Measurements from ENCODE around the gene SIRPD. TPM values are rescaled to one million over a fixed set of nuclear protein-coding genes. Genes with fewer than 3 reads are reported as not detected.

SIRPD gene
- total RNA-seq, 1 experiment from 2014 or later, result 0.18 TPM

DNA sequence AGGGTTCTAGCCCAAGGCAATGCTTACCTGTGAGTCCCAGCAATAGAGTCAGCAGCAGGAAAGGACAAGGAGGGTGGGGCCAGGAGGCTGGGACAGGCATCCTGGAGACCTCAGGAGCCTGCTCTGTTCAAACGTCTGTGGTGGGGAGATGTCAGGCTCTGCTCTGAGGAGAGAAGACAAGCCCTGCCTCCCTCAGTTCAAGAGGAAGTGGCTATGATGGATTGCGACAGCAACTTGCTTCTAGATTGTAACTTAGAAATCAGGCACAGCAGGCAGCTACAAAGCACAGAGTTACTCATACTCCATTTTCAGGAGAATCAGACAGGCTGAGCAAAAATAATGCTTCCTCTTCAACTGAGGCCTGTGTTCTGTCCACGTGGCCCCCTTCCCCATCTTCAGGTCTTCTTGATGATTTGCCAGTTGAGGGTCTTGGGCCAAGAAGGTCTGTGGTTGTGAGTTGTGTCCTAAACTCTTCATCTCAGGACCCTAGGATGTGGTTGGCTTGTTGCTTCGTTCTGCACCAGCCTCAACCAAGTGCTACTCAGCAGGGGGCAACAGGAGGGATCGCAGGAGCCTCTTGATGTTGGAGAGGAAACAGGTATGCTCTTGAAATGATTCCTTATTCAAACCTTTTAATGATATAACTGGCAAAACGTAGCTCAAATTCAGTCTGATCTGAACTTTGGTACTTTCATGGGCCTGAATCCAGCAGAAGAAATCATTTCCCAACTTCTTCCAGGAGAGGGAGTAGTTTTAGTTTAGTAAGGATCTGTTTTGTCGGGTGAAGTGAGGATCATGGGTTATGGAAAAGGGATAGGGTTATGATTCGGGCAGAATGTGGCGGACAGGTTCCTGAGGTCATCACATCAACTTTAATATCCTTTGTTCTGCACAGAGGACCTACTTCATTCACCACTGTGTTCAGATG lies 31.3 kb upstream of the SIRPD start:
- no peaks in the 10 kb centered on the region for H3F3A ChIP-seq (ENCODE audit: low read length, unreplicated experiment)
- H4K20me1 ChIP-seq (ENCODE audit: low read length), result no peaks in the 10 kb centered on the region
- DNase-seq (no peak), ATAC-seq (no peak)
- H3K4me1 ChIP-seq (ENCODE audit: insufficient read depth, low read length), result no peaks in the 10 kb centered on the region
- no TSS peak for BruUV-seq (replicated peaks)
- no peaks in the 10 kb centered on the region for H3K9me3 ChIP-seq (ENCODE audit: low read length)
- no peaks in the 10 kb centered on the region for H3K36me3 ChIP-seq (ENCODE audit: low read depth, low read length)
- ChIA-PET CTCF (no interaction called here), POLR2A (ENCODE audit: unreplicated experiment) (no interaction called here)
- no peaks in the 10 kb centered on the region for H3K79me2 ChIP-seq (ENCODE audit: low read length)
- intact Hi-C loops (cut with micrococcal nuclease), result no loop called here
- H3K27ac ChIP-seq (ENCODE audit: low read length), result no peak overlapping the region
- no peaks in the 10 kb centered on the region for H3K9me2 ChIP-seq (replicated peaks; ENCODE audit: low read length)
- no peak overlapping the region for H2AFZ ChIP-seq (ENCODE audit: low read length)
- no peak overlapping the region for H3K4me2 ChIP-seq (ENCODE audit: low read length)
- no peak overlapping the region for H3K9ac ChIP-seq (ENCODE audit: low read length)
- TF ChIP-seq EZH2 (IDR thresholded peaks at IDR 0.05; ENCODE audit: low read length, unreplicated experiment), result no peak
- TF ChIP-seq EZH2phosphoT487 (IDR thresholded peaks at IDR 0.05; ENCODE audit: borderline replicate concordance, low read length), result no peak
- TF ChIP-seq, protein P1, sequence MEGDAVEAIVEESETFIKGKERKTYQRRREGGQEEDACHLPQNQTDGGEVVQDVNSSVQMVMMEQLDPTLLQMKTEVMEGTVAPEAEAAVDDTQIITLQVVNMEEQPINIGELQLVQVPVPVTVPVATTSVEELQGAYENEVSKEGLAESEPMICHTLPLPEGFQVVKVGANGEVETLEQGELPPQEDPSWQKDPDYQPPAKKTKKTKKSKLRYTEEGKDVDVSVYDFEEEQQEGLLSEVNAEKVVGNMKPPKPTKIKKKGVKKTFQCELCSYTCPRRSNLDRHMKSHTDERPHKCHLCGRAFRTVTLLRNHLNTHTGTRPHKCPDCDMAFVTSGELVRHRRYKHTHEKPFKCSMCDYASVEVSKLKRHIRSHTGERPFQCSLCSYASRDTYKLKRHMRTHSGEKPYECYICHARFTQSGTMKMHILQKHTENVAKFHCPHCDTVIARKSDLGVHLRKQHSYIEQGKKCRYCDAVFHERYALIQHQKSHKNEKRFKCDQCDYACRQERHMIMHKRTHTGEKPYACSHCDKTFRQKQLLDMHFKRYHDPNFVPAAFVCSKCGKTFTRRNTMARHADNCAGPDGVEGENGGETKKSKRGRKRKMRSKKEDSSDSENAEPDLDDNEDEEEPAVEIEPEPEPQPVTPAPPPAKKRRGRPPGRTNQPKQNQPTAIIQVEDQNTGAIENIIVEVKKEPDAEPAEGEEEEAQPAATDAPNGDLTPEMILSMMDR (conservative IDR thresholded peaks at IDR 0.05; ENCODE audit: low read depth, low read length), result no peak
- no peaks in the 10 kb centered on the region for H3K27me3 ChIP-seq (ENCODE audit: low read length)
- no peak overlapping the region for H3K4me3 ChIP-seq (ENCODE audit: low read length)

DNA sequence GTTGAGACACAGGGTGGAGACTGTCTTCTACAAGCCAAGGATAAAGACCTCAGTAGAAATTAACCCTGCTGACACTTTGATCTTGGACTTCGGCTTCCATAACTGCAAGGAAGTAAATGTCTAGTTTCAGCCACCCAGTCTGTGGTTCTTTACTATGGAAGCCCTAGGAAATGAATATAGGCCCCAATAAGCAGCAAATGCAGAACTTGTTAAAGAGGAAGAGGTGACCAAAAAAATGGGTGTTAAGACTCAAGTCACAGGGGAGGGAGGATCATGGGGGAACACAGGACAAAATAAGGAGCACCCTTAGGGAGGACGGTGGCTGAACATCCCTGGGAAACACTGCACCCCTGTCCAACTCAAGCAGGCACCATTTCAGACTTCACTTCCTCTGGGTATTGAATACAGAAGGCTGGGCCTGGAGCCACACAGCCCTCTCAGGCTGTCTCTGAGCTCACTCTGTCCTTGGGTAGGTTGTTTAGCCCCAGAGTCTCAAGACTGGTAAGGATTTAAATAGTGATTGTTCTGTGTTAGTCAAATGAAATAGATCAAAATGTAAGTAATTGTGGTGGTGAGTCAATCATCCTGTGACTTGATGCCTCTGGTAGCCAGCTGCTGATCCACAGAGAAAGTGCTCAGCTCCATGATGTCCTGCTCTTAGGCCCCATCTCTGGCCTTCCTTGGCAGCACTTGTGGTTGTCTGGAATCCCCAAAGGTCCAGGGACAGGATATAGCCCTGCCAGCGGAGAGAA lies 30.5 kb upstream of the SIRPD start:
- Histone ChIP-seq H3K27me3 (ENCODE audit: low read length) (no peaks in the 10 kb centered on the region), H3K4me1 (ENCODE audit: insufficient read depth, low read length) (no peaks in the 10 kb centered on the region), H3K4me3 (ENCODE audit: low read length) (no peak overlapping the region), H2AFZ (ENCODE audit: low read length) (no peak overlapping the region), H3K4me2 (ENCODE audit: low read length) (no peak overlapping the region), H3K9me2 (replicated peaks; ENCODE audit: low read length) (no peaks in the 10 kb centered on the region), H3K79me2 (ENCODE audit: low read length) (no peaks in the 10 kb centered on the region), H4K20me1 (ENCODE audit: low read length) (no peaks in the 10 kb centered on the region), H3K9ac (ENCODE audit: low read length) (no peak overlapping the region), H3K36me3 (ENCODE audit: low read depth, low read length) (no peaks in the 10 kb centered on the region), H3K9me3 (ENCODE audit: low read length) (no peaks in the 10 kb centered on the region), H3F3A (ENCODE audit: low read length, unreplicated experiment) (no peaks in the 10 kb centered on the region), H3K27ac (ENCODE audit: low read length) (no peak overlapping the region)
- no TSS peak for BruUV-seq (replicated peaks)
- TF ChIP-seq, protein P1 (conservative IDR thresholded peaks at IDR 0.05; ENCODE audit: low read depth, low read length), result no peak
- no peak for TF ChIP-seq EZH2phosphoT487 (IDR thresholded peaks at IDR 0.05; ENCODE audit: borderline replicate concordance, low read length)
- no peak for TF ChIP-seq EZH2 (IDR thresholded peaks at IDR 0.05; ENCODE audit: low read length, unreplicated experiment)
- POLR2A ChIA-PET (ENCODE audit: unreplicated experiment), result no interaction called here
- intact Hi-C loops (cut with micrococcal nuclease), result no loop called here
- no peak for DNase-seq
- no peak for ATAC-seq
- CTCF ChIA-PET, result no interaction called here
